ENCODE measurements around the gene PHF5A.

Gene PHF5A

GRCh38 chr22:41411021-41411851 lies 57.3 kb downstream of the PHF5A start:
- DNase-seq: no peak

GRCh38 chr22:41410311-41410751 lies 58.2 kb downstream of the PHF5A start:
- no peak for DNase-seq
